Limb (tissue), 2 donors: ENCODE data around the gene VWDE.
"Not testable (repeated sequence)": the region's sequence is repeated elsewhere in the genome, so short reads cannot be mapped to it uniquely, and the experiment has no call there.

Source experiments
- DNase-seq, 2 donors: peaks; one replicate each; pipeline ENCODE4 v3.0.0-alpha.2; 2016; ENCODE audit errors: extremely low spot score in 2 of 2

Gene VWDE

DNA sequence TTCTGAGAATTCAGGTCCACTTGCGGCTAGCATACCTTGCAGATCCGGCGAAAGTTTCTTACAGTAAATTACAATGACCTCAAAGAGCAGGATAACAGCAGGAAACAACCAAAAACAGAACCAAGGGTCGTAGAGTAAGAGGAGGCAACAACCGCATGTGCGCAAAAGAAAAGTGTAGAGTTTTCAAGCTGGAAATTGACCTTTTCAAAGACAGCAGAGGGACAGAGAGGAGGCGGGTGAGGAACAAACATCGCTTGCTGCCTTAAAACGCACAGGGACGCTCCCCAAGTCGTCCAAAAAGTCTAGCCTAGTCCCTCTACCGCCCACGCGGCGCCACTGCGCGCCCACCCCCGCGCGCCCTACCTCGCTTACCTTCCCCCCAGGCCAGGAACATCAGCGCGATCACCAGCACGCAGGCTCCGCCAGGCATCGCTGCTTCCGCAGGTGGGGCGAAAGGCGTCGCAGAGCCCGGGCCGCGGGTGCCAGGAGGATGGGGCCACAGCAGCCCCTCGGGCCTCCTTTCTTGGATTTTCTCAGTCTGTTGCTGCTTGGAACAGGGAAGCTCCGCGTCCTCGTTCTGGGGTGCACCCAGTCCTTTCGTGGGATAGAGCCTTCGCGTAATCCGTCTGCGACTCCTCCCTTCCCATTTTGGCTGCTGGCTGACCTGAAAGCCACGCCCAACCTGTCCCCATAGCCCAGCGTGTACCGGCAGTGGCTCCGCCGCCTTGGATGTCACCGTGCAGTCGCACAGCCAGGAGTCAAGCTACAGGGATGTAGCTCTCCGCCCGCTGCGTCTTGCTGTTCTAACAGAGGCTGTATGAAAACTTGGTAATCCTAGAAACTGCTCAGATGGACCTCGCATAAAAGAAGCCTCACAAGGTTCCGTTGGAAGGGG, at the start of gene VWDE:
TSS of gene VWDE (minus strand) at position 579 of the 895 bp plus-strand sequence. CDS start at position 430, 149 bp downstream.
- peak; percentile 32 to 65 for DNase-seq

DNA sequence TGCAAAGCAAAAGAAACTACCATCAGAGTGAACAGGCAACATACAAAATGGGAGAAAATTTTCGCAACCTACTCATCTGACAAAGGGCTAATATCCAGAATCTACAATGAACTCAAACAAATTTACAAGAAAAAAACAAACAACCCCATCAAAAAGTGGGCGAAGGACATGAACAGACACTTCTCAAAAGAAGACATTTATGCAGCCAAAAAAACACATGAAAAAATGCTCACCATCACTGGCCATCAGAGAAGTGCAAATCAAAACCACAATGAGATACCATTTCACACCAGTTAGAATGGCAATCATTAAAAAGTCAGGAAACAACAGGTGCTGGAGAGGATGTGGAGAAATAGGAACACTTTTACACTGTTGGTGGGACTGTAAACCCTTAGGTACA, 49.5 kb upstream of the VWDE start:
- DNase-seq: not testable (repeated sequence)

- DNase-seq: no peak
Observed at GRCh38 chr7:12450615-12451014, 47.0 kb upstream of the VWDE start.

- DNase-seq: no peak
Observed at GRCh38 chr7:12444785-12445184, 41.1 kb upstream of the VWDE start.

DNA sequence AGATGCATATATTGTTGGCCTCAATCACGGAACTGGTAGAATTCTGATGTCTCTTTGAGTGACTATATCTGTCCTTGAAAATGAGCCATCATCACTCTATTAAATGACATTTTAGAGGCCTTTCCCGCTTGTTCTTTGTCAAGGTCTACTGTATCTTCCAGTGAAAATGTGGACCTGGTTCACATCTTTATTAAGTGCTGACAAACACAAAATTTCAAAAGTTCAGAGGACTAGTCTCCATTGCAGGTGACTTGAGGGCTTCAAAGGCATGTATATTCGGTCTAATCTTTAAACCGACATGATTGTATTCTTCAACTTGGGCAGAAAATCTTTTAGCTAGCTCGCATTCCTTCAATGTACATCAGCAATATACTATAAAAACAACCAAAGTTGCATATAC, 36.6 kb upstream of the VWDE start:
- no peak for DNase-seq

DNA sequence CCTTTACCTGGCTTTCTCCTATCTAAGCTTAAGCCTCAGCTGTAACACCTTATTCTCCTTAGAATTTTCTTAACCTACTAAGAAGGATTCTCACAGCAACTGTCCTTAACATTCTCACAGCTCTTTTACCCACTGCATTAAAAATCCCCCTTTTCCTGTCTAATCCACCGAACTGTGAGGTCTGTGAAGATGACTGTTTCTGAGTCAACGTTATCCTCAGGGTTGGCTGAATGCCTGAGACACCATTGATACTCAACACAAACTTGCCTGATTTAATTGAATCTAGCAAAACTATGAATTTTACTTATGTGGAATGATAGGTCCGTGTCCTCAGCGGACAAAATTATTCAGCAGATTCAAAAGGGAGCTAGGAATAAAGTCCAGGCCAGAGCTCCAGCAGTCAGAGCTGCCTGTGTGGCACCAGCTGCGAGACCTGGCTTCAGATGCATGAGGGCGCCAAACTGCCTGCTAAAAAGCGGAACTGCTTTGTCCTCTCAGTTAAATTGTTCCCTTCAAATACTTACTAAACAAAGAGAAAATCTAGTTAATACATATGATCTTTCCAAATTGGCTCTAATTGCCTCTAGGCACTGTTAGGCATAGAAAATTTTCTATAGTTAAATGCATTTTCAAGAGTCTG, 33.4 kb upstream of the VWDE start:
- DNase-seq: peak in 1 of 2 donors; percentile 17

DNA sequence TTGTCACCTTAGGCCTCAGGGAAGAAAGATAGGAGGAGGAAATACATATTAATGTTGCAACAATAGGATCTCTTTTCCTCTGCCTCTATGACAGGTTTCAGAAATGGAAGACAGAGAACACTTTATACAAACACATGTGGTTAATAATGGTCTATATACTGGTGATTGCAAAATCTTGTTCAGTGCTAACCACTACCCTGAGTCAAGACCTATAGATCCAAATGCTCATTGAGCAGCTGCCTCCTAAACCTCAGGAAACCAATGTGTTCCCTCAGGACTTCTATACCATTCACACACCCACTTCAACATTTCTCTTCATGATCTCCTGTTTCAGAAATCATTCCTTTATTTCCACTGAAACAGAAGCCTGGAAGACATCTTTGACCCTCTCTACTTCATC, 32.5 kb upstream of the VWDE start:
- DNase-seq: no peak

DNA sequence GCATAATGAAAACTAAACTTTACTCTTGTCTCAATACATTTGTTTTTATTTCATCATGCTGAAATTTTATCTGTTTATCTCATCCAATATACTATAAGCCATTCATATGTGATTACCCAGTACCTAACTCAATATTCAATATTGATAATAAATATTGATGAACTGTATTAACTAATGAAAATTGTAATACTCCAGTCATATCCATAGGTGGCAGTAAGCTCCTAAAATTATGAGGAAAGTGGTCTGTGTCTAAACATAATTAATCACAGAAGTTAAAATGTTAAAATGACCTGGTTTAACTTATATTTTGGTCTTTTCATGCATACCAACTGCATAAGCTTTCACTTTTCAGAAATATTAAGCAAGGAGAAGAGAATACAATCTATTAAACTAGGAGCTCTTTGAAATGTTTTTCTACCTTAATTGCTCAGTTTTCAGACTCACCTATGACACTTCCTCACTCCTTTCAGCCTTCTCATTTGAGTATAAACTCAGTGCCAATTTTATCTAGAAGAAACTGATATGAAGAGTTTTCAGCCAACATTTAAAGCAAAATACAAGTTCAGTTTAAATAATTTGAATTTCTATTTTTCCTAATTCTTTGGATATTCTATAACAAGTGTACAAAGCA, 30.5 kb upstream of the VWDE start:
- no peak for DNase-seq

- no peak for DNase-seq
Observed at GRCh38 chr7:12431886-12432556, 28.4 kb upstream of the VWDE start.

- DNase-seq: no peak
Observed at GRCh38 chr7:12425311-12425710, 21.6 kb upstream of the VWDE start.

DNA sequence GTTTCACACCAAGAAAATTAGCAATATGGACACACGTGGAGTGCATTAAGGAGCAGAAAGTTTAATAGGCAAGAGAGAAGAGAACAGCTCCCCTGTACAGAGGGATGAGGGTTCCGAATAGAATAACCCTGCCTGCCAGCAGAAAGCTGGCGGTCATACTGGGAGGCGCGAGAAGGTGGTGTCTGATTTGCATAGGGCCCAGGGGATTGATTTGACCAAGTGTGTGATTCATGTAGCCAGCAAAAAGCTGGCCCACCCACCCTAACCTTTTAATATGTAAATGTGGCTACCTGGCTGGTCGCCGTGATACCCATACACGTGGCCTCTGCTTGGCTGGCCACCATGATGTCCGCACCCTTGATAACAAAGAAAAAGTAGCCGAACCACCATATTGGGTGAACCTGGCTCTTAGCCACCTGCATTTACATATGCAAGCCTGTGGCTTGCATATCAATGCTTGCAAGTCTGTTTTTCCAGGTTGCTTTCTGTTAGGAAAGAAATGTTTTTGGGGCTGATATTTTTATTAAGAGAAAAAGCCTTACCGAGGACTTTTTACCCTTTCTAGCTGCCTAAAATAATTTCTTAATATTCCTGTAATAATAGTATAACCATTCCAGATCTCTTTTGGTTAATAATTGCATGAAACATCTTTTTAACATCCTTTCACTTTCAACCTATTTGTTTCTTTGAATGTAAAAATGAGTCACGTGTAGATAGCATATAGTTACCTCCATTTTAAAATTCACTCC, 20.5 kb upstream of the VWDE start:
- DNase-seq: no peak

DNA sequence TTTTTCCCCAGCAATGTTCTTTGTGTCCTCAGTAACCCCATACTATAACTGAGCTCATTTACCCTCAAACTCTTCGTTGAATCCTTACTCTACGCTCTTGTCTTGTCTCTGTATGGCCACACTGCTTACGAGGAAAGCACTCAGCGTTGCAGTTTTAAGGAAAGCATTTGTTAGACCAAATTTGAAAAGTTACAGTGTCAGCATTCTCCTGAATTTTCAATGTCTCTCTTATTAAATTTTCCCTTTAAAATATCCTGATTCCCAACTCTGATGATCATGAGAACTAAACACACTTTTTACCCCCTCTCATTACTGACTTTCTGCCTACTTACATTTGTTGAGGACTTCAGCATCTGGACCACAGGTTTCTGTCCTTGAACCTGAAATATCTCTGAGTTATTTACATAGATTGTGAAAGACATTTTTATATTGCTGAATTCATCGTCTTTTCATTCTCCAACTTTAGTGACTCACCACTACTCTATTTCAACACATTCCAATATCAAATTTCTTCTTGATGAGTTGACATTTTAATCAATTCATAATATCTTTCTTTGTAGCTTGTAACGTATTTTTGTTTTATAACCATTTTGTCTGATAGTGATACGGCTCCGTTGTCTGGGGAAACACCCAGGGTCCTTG, 19.8 kb upstream of the VWDE start:
- no peak for DNase-seq

GRCh38 chr7:12422554-12423320, 19.1 kb upstream of the VWDE start:
- DNase-seq: no peak

GRCh38 chr7:12418452-12418851, 14.8 kb upstream of the VWDE start:
- no peak for DNase-seq

GRCh38 chr7:12415072-12415471, 11.4 kb upstream of the VWDE start:
- DNase-seq: no peak

DNA sequence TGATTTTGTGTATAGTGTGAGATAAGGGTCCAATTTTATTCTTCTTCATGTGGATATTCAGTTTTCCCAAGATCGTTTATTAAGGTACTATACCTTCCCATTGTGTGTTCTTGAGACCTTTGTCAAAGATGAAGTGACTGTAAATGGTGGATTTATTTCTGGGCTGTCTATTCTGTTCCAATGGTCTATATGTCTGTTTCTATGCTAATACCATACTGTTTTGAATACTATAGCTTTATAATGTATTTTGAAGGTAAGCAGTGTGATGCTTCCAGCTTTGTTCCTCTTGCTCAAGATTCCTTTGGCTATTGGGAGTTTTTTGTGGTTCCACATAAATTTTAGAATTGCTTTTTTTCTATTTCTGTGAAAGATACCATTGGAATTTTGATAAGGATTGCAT, 8.7 kb upstream of the VWDE start:
- no peak for DNase-seq

DNA sequence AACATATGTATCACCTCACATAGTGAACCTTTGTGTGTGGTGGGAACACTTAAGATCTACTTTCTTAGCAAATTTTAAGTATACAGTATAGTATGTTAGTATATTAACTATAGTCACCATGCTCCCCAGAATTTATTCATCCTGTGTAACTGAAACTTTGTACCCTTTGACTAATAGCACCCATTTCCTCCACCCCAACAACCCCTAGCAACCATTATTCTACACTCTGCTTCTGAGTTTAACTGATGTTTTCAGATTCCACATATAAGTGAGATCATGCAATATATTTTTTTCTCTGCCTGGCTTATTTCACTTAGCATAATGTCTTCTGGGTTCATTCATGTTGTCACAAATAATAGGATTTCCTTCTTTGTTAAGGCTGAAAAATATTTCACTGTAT, 6.9 kb upstream of the VWDE start:
- no peak for DNase-seq

DNA sequence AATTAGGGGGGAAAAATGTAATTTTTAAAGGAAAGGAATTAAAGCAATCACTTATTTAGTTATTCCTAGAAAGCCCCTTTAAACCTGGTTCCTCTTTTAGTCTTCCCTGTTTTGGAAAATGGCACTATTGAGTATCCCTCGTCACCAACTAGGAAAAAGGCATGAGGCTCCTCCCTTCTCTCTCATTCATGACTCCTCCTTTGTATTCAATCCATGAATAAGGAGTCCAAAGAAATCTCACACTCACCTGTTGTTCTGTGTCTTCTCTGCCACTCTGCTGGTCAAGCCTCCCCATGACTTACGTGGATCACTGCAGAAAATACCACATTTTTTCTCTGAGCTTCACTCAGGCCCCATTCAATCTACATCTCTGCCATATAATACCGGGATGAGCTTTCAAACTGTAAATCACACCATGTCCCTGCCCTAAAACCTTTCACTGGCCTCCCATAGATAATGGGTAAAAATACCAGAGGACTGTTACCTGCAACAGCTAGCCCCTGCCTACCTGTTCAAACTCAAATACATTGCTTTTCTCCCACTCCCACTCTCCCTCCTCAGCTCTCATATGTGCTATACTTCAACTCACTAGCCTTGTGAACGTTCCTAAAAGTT, 5.5 kb upstream of the VWDE start:
- no peak for DNase-seq

DNA sequence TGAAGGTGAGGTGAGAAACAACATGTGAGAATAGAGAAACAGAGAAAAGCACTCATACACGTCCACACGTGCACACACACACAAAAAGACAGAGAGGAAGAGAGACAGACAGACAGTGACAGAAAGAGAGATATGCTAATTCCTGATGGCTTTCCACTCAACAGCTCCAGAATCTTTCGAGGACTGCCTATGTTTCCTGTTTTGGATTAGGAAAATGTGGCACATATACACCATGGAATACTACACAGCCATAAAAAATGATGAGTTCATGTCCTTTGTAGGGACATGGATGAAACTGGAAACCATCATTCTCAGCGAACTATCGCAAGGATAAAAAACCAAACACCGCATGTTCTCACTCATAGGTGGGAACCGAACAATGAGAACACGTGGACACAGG, 4.0 kb upstream of the VWDE start:
- not testable (repeated sequence) for DNase-seq

GRCh38 chr7:12402365-12402725, 1.3 kb downstream of the VWDE start:
- no peak for DNase-seq
